ENCODE results near the gene NPAS2.

DNA sequence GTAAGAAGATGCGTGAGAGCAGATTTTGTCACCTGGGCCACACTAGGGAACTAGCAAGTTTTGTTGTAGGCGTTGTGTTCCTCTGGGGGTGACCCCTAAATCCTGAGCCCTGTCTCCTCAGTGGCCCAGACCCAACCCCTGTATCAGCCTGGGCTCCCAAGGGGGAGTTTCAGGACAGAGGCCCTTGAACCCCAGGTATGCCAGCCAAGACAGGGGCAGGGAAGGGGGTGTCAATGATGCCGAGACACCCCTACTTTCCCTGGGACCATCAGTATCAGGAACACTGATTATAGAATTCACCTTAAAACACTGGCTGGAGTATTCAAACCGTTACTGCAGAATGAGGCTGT is 143.1 kb downstream of the NPAS2 start:
- TF ChIP-seq, protein P1, sequence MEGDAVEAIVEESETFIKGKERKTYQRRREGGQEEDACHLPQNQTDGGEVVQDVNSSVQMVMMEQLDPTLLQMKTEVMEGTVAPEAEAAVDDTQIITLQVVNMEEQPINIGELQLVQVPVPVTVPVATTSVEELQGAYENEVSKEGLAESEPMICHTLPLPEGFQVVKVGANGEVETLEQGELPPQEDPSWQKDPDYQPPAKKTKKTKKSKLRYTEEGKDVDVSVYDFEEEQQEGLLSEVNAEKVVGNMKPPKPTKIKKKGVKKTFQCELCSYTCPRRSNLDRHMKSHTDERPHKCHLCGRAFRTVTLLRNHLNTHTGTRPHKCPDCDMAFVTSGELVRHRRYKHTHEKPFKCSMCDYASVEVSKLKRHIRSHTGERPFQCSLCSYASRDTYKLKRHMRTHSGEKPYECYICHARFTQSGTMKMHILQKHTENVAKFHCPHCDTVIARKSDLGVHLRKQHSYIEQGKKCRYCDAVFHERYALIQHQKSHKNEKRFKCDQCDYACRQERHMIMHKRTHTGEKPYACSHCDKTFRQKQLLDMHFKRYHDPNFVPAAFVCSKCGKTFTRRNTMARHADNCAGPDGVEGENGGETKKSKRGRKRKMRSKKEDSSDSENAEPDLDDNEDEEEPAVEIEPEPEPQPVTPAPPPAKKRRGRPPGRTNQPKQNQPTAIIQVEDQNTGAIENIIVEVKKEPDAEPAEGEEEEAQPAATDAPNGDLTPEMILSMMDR (conservative IDR thresholded peaks at IDR 0.05; ENCODE audit: low read length): no peak
- no peak for TF ChIP-seq EZH2phosphoT487 (IDR thresholded peaks at IDR 0.05; ENCODE audit: borderline replicate concordance)

All from Loucy (cell line).